Breast epithelium (tissue), 3 donors: Measurements from ENCODE around the gene MPP4.

Source experiments
- POLR2A ChIP-seq: fragments of 450-650 bp; IDR thresholded peaks from one replicate; pipeline ENCODE4 v1.6.1; 2016; ENCODE audit warnings: antibody characterized with exemption, mild to moderate bottlenecking, moderate library complexity
- POLR2AphosphoS5 ChIP-seq, 3 donors: sonication (generic); formaldehyde crosslinking; IDR thresholded peaks; one replicate each; pipeline ENCODE4 v1.6.1; 2017; ENCODE audit warnings: antibody characterized with exemption in 3 of 3

DNA sequence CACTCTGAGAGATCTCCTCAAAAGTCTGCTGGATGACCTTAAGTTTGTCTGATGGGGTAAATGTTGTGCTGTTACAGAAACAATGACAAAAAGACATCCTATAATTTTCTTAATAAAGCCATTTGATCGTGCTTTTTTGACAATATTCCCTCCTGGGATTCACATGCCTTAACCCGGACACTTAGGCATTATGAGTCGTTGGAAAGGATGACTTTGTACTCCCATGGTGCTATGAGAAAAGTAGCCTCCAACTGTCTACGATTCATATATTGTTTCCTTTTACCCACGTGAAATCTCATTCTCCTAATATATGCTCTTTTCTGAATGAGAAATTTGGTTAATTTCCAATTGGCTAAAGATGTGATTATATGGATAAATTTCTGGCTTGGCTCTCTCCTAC is 6.1 kb upstream of the MPP4 start:
- TF ChIP-seq POLR2A = no peak
- no peak for TF ChIP-seq POLR2AphosphoS5 (IDR thresholded peaks at IDR 0.05)
